IPS-18a (cell line): Measurements from ENCODE around the gene PAX6.

Source experiments
- H3K27ac ChIP-seq: one replicate; pipeline ENCODE4 v1.5.1; 2013; ENCODE audit warnings: low read length
- H3K27me3 ChIP-seq: one replicate; pipeline ENCODE4 v1.6.1; 2013; ENCODE audit warnings: mild to moderate bottlenecking, low read length; ENCODE audit not compliant: control insufficient read depth, insufficient read depth
- H3K36me3 ChIP-seq: one replicate; pipeline ENCODE4 v1.6.1; 2013; ENCODE audit warnings: low read depth, low read length; ENCODE audit not compliant: control insufficient read depth
- H3K4me1 ChIP-seq: one replicate; pipeline ENCODE4 v1.6.1; 2013; ENCODE audit warnings: low read depth, low read length; ENCODE audit not compliant: control insufficient read depth
- H3K4me3 ChIP-seq: one replicate; pipeline ENCODE4 v1.5.1; 2013; ENCODE audit warnings: low read length
- H3K9ac ChIP-seq: one replicate; pipeline ENCODE4 v1.6.1; 2013; ENCODE audit warnings: mild to moderate bottlenecking, low read length, moderate library complexity
- H3K9me3 ChIP-seq: one replicate; pipeline ENCODE4 v1.6.1; 2013; ENCODE audit warnings: low read depth, low read length; ENCODE audit not compliant: control insufficient read depth

The PAX6 gene

DNA sequence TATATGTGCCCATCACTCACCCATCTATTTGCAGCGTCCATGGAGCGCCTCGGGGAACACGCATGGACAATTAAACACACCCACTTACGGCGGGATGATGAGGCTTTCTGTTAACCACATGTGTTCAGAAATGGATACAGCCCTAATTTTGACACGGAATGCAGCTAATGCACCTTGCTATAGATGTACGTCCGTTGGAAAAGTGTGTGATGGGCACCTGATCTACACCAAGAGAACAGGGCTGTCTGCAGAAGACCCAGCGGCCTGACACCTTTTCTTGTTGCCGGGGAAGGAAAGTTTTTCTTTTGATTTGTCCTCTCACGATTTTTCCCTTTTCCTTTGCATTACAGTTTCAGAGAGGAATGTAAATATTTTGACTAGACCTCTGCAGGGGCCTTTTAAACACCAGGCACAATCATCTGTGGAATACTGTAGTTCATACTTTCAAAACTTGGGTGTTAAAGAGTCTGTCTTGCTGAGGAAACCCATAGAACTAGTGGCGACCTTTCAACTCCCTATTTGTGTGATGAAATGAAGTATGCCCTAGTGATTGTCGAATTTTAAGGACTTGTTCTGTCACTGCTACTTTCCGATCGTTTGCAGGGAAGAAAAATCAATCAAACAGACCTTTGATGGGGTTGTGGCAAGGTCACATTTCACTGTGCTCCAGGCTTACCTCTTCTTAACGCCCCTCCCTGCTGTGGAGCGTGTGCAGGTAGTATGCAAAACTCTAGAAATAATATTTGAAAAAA is 16.5 kb upstream of the PAX6 start:
- no peak overlapping the region for H3K9ac ChIP-seq
- no peaks in the 10 kb centered on the region for H3K9me3 ChIP-seq
- H3K36me3 ChIP-seq = no peaks in the 10 kb centered on the region
- peak overlapping the region; percentile 32 for H3K4me3 ChIP-seq
- H3K27me3 ChIP-seq = peaks cover 88% of the 10 kb centered on the region
- no peak overlapping the region for H3K27ac ChIP-seq
- peaks cover 39% of the 10 kb centered on the region for H3K4me1 ChIP-seq

DNA sequence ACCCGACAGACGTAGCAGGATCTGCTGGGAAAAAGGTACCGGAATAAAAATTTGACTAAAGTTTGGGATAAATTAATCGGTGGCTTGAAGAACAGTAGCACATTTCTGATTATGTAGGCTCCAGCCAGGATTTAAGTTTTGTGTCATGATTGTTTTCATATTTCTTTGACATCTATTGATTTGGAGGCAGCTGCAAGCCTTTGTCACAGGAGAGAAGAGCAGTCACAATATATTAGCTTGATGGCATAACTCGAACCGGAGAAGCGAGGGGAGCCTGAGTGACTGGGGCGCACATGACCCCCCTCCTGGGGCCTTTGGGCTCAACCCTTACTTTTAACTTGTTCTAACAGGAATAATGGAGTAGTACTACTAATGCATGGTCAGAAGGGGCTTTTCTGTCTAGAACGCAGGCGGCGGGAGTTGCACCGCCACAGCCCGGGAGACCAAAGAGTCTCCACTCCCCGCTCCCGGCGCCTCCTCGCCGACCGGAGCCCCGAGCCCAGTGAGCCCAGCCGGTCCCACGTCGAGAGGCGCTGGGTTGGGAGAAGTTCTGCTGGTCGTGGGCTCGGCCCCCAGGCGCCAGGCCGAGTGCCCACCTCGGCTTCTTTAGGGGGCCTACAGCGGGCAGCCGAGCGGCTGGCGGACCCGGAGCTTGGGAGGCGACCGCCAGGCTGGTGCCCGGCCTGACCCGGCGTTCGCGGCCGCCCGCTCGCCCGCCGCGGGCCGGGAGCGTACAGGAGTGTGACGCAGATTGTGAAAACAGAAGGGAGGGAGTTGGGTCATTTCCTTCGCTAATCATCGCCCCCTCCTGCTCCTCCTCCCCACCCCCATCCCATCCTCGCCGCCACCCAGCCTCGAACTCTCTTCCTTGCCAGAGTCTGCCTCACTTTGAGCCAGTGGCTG is 15.7 kb upstream of the PAX6 start:
- Histone ChIP-seq H3K9me3 (no peaks in the 10 kb centered on the region), H3K36me3 (no peaks in the 10 kb centered on the region), H3K9ac (no peak overlapping the region), H3K27me3 (peaks cover 88% of the 10 kb centered on the region), H3K4me3 (peak overlapping the region; percentile 32), H3K27ac (no peak overlapping the region), H3K4me1 (peaks cover 45% of the 10 kb centered on the region)

DNA sequence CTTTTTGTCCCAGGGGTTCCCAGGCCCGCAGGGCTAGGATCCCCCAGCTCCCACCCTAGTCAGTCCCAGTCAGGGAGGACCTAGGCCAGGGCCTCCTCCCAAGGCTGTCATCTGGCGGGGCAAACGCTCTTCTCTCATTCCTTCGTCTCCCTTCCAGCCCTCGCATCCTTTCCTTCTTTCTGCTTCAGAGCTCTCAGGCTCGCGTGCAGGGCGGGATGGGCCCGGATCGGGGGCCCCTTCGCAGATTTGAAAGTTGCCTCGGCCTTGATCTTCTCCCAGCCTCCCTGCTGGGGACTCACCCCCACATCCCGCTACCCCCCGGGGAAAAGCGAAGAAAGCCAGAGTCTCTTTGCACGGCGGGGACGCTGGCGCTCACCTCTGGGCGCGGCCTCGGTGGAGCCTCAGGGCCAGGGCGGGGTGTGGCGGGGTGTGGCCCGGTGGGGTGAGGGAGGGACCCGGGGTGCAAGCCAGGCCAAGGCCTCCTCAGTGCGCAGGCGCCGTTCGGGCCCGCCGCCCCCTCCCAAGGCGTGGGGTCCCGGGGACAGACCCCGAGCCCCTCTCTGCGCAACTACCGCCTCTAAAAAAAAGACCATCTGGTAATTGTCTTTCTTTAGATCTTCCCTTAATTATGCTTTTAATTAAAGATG is 14.8 kb upstream of the PAX6 start:
- Histone ChIP-seq H3K4me3 (peak overlapping the region; percentile 32), H3K9ac (no peak overlapping the region), H3K4me1 (peaks cover 54% of the 10 kb centered on the region), H3K27ac (no peak overlapping the region), H3K36me3 (no peaks in the 10 kb centered on the region), H3K27me3 (peaks cover 96% of the 10 kb centered on the region), H3K9me3 (no peaks in the 10 kb centered on the region)

DNA sequence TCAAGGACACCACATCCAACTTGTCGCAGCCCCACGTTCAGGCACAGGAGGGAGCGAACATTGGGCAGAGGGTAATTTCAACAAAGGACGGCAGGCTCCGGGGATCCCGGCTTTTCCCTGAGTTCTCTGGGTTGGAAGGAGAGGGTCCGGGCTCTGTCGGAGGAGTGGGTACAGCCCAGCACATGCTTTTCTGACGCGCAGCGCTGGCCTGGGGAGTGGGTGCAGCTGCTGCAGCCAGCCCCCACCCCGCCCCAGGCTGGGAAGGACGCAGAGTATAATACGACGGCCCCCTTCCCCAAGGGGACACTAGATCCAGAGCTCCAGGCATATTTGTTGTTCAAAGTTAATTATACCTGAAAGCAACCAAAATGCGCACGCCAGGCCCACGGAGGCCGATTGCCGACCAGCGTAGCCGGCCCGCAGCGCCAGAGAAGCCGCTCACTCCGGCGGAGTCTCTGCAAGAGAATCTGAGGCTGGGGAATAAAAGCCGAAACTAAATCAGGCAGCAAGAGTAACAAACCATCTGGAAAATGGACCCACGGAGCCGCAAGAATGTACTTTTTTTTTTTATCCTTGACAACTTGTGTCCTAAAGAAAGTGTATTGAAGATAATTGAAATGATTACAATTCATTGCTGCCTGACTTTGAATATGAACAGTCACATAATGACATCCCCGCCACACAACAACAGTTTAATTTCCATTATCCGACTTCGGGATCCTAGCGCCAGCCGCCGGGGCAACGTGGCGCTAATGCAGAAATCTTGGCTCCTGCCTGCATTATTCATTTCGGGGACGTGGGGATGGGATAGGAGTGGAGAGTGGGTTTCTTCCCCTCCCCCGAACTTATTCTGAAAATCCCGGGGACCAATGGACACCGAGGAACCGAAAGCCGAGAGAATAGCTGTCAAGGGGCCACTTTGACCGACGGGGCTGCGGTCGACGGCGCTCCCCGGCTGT is 14.0 kb upstream of the PAX6 start:
- peaks cover 58% of the 10 kb centered on the region for H3K4me1 ChIP-seq
- H3K9me3 ChIP-seq = no peaks in the 10 kb centered on the region
- H3K27ac ChIP-seq = no peak overlapping the region
- H3K36me3 ChIP-seq = no peaks in the 10 kb centered on the region
- peaks cover 100% of the 10 kb centered on the region for H3K27me3 ChIP-seq
- no peak overlapping the region for H3K9ac ChIP-seq
- H3K4me3 ChIP-seq = peak overlapping the region; percentile 25

DNA sequence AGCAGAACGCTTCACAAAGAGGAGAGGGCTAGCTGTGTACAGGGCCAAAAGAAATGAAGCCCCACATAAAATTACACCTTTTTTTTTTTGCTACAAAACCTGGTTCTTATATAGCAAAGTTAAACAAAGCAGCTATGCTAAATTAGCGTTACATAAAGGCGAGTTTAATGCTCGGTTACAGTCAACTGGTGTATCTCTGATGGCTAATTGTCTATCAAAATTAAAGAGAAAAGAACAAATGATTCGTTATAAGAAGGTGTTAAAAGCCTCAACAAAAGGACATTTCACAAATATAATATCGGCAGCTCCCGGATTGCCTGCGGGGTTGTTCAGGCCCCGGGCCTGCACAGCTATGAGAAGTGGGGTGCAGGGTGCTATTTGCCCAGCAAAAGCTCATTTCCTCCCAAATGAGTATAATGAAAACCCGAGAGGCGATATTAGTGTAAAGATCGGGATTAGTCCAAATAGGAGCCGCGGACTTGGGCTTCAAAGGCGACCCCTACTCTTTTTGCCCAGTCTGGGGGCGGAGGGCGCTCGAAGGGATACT is 13.3 kb upstream of the PAX6 start:
- peak overlapping the region; percentile 25 for H3K4me3 ChIP-seq
- H3K9ac ChIP-seq = no peak overlapping the region
- H3K4me1 ChIP-seq = peaks cover 58% of the 10 kb centered on the region
- H3K9me3 ChIP-seq = no peaks in the 10 kb centered on the region
- H3K36me3 ChIP-seq = no peaks in the 10 kb centered on the region
- peaks cover 100% of the 10 kb centered on the region for H3K27me3 ChIP-seq
- no peak overlapping the region for H3K27ac ChIP-seq

DNA sequence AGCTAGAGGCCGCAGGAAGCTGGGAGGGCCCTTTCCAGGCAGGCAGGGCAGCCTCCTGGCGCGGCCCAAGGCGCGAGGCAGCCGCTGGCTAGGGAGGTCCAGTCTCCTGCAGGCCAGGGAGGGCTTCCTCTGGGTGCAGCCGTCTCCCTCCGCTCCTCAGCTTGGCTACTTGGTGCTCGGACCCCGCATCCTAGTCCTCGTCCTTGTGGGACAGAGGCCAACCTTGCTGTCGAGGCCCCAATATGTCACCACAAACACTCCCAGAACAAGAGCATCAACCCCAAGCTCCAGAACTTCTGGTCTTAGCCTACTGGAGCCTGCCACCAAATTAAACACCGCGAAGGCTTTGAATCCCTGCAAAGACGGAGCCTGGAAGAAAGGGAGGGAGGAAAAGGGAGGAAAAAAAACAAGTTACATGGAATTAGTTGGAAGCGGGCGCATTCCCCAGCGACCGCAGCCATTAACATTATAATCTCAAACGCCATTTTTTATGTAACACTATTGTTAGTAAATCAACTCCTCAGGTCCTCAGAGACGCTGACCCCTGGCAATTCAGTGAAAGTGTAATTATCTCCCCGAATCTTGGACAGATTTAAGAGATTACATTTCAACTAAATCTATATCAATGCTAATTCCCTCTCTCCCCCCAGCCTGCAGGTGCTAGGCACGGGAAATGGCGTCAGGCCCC is 12.7 kb upstream of the PAX6 start:
- Histone ChIP-seq H3K9me3 (no peaks in the 10 kb centered on the region), H3K9ac (no peak overlapping the region), H3K36me3 (no peaks in the 10 kb centered on the region), H3K27ac (no peak overlapping the region), H3K4me1 (peaks cover 58% of the 10 kb centered on the region), H3K4me3 (peak overlapping the region; percentile 25), H3K27me3 (peaks cover 100% of the 10 kb centered on the region)

DNA sequence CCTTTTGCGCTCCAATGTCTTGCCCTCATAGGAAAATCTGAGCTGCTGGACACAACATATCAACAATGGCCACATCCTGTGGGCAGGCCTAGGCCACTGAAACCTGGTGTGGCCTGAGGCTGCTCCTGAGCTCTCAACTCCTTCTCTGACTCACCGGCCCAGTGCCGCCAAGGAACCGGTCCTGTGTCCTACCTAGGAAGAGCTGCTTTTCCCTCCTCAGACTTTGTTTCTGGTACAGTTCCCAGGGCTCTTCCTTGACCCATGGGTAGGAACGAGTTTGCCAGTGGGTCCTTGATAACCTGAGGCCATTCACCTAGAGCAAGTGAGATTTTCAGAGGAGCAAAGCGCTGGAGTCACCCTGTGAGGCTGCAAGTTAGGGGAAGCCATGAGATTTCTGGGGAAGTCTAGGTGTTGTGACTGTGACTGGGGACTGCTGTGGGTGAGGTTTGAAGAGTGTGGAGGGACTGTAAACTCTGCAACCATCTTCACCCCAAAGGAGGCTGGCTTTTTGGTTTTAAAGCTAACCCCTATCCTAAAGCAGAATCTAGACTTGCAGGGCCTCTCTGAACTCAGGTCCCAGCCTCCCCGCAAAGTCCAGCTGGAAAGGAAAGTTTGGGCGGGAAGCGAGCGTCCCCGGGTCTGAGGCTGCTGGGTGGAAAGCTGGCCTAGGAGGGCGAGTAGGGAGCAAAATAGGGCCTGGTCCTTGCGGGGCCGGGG is 12.0 kb upstream of the PAX6 start:
- Histone ChIP-seq H3K9ac (no peak overlapping the region), H3K36me3 (no peaks in the 10 kb centered on the region), H3K27me3 (peaks cover 100% of the 10 kb centered on the region), H3K27ac (no peak overlapping the region), H3K4me3 (no peak overlapping the region), H3K9me3 (no peaks in the 10 kb centered on the region), H3K4me1 (peaks cover 61% of the 10 kb centered on the region)

DNA sequence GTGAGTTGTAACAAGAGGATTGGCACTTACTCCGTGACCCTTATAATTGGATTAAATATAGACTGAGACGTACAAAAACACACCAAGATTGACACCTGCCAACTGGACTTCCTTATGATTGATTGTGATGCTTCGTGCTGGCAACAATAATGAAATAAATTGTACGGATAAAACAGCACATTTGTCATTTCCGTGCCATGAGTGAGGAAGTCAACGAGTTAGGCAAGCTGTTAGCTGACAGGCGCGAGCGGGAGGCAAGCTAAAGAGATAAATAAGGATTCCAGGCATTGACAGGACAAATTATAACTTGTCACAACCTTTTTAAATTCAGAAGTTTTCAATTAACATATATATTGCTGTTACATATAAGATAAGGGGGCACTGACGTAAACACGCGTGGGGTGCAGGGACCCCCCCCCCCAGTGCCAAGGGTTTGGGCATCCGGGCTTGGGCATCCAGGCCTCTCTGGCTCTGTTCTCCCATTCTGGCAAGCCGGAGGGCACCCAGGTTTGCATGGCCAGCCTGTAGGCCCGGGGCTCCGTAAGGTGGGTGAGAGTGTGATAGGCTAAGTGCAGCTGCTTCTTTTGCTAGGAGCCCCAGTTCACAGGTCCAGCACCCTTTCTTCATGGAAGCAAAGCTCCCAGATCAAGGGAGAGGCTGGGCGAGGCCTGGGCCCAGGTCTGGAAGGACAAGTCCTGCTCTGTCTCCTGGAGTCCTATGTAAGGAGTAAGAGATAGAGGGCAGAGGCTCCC is 11.2 kb upstream of the PAX6 start:
- peaks cover 100% of the 10 kb centered on the region for H3K27me3 ChIP-seq

DNA sequence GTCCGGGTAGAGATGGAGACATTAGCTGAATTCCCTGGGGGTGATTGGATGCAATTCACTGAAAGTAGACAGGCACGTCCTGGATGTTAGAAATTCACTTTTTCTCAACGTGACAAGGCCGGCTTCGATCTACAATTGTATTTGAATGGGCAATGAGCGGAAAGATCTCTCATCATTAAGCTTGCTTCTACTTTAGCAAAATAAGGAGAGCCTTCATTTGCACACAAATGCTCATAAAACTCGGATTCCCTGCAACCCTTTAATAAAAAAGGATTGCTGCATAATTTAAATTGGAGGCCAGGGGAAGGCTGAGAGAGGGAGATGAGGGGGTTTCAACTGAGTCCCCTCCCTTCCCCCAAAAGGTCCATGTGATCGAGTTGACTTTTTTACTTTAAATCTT is 10.6 kb upstream of the PAX6 start:
- Histone ChIP-seq H3K4me3 (no peak overlapping the region), H3K27me3 (peaks cover 100% of the 10 kb centered on the region), H3K9me3 (no peaks in the 10 kb centered on the region), H3K9ac (no peak overlapping the region), H3K36me3 (no peaks in the 10 kb centered on the region), H3K27ac (no peak overlapping the region), H3K4me1 (peaks cover 58% of the 10 kb centered on the region)

More for the DNA sequence above, 11.2 kb upstream of the PAX6 start:
- Histone ChIP-seq H3K4me1 (peaks cover 55% of the 10 kb centered on the region), H3K4me3 (no peak overlapping the region), H3K36me3 (no peaks in the 10 kb centered on the region), H3K9me3 (no peaks in the 10 kb centered on the region), H3K9ac (no peak overlapping the region), H3K27ac (no peak overlapping the region)
